ENCODE data around the gene ZFP28.
A peak's percentile ranks its signal among the peaks of the same experiment; 100 is the strongest.

The ZFP28 gene

GRCh38 chr19:56538761-56539263, at the start of gene ZFP28:
ZFP28 (plus strand) TSS chr19:56538948; CDS start chr19:56539019, 71 bp downstream.
- no peak for DNase-seq (ENCODE audit: low read depth)

- no peak for DNase-seq (ENCODE audit: low read depth)
Measured at GRCh38 chr19:56491399-56491798, 47.3 kb upstream of the ZFP28 start.

GRCh38 chr19:56504581-56504980, 34.2 kb upstream of the ZFP28 start:
- peak; percentile 48 for DNase-seq (ENCODE audit: low read depth)

- DNase-seq (ENCODE audit: low read depth): peak; percentile 98
Measured at GRCh38 chr19:56507446-56508289, 31.1 kb upstream of the ZFP28 start, which contains the start of gene ZNF471. ZNF471 (plus strand) TSS chr19:56507855; CDS start chr19:56511572, 3,717 bp downstream.

- DNase-seq (ENCODE audit: low read depth): no peak
Measured at GRCh38 chr19:56508290-56508778, 30.4 kb upstream of the ZFP28 start.

- no peak for DNase-seq (ENCODE audit: low read depth)
Measured at GRCh38 chr19:56525214-56525860, 13.4 kb upstream of the ZFP28 start.

- no peak for DNase-seq (ENCODE audit: low read depth)
Measured at GRCh38 chr19:56537442-56537841, 1.3 kb upstream of the ZFP28 start.

- DNase-seq (ENCODE audit: low read depth): peak; percentile 90
Measured at GRCh38 chr19:56538254-56538760, 441 bp upstream of the ZFP28 start.

- DNase-seq (ENCODE audit: low read depth): no peak
Measured at GRCh38 chr19:56543776-56544175, 5.0 kb downstream of the ZFP28 start.

GRCh38 chr19:56547535-56547934, 8.8 kb downstream of the ZFP28 start:
- DNase-seq (ENCODE audit: low read depth): no peak

- DNase-seq (ENCODE audit: low read depth): no peak
Measured at GRCh38 chr19:56554272-56554869, 15.6 kb downstream of the ZFP28 start.

- DNase-seq (ENCODE audit: low read depth): no peak
Measured at GRCh38 chr19:56562766-56563165, 24.0 kb downstream of the ZFP28 start.

- DNase-seq (ENCODE audit: low read depth): peak; percentile 44
Measured at GRCh38 chr19:56566904-56567273, 28.1 kb downstream of the ZFP28 start.

- DNase-seq (ENCODE audit: low read depth): peak; percentile 93
Measured at GRCh38 chr19:56567274-56568120, 28.7 kb downstream of the ZFP28 start, which contains the start of gene ZNF470. ZNF470 (plus strand) TSS chr19:56567468; CDS start chr19:56570312, 2,844 bp downstream.

- DNase-seq (ENCODE audit: low read depth): no peak
Measured at GRCh38 chr19:56572589-56572988, 33.8 kb downstream of the ZFP28 start.

GRCh38 chr19:56573914-56574313, 35.2 kb downstream of the ZFP28 start:
- DNase-seq (ENCODE audit: low read depth): no peak

GRCh38 chr19:56577719-56578602, 39.2 kb downstream of the ZFP28 start:
- DNase-seq (ENCODE audit: low read depth): no peak

- DNase-seq (ENCODE audit: low read depth): no peak
Measured at GRCh38 chr19:56594446-56594782, 55.7 kb downstream of the ZFP28 start.

- DNase-seq (ENCODE audit: low read depth): peak; percentile 88
Measured at GRCh38 chr19:56594783-56595547, 56.2 kb downstream of the ZFP28 start, which contains the start of gene ZNF71. ZNF71 (plus strand) TSS chr19:56595302; CDS start chr19:56601559, 6,257 bp downstream.

- no peak for DNase-seq (ENCODE audit: low read depth)
Measured at GRCh38 chr19:56595548-56595899, 56.8 kb downstream of the ZFP28 start.
